Measurements from ENCODE around the gene HCFC1R1. TPM values are rescaled to one million over a fixed set of nuclear protein-coding genes. Genes with fewer than 3 reads are reported as not detected.
"Not testable (repeated sequence)": the region's sequence is repeated elsewhere in the genome, so short reads cannot be mapped to it uniquely, and the experiment has no call there.

HCFC1R1 gene
- polyA plus RNA-seq, 12 donors = 82.4 to 162 (median 104) TPM; not detected in 1

DNA sequence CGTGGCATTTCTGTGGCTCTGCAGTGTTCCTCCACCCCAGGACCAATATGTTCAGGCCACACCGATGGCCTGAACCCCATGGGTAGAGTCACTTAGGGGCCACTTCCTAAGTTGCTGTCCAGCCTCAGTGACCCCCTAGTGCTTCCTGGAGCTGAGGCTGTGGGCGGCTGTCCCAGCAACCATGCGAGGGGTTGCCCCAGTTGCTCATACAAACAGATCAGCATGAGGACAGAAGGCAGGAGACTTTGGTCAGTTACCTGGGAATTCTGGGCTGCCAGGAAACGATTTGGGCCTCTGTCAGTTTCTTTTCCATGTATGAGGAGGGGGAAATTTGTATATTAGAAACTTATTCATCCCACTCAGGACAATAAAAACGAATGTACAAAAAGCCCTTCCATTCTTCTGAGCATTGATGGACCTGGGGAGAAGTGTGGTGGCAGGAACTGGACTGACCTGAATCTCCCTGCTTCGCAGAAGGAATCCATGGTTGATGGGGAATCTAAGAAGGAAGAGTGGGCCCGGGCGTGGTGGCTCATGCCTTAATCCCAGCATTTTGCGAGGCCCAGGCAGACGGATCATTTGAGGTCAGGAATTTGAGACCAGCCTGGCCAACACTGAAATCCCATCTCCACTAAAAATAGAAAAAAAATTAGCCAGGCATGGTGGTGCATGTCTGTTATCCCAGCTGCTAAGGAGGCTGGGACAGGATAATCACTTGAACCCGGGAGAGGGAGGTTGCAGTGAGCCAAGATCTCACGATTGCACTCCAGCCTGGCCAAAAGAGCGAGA is 36.8 kb upstream of the HCFC1R1 start:
- no peak for DNase-seq

DNA sequence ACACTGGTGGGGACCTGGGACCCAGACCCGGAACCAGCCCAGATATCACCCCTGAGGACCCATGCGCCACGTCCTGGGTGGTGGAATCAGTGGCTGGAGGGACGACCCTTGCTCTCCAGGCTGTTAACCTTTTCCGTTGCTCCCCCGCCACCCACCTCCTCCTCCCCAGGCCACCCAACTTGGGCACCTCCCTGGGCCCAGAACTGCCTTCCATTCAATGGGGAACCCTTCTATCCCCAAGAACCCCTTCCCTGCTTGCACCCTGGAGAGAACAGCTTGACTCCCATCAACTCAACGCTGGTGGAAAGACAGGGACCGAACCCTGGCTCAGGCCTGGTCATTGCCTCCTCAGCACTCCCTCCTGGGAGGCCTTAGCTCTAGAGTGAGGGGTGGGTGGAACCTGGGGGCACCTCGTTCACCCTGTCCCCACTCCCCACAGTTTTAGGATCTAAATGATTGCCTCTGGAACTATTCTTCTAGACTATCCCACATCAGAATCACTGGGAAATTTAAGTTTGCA is 36.0 kb upstream of the HCFC1R1 start:
- DNase-seq = no peak

DNA sequence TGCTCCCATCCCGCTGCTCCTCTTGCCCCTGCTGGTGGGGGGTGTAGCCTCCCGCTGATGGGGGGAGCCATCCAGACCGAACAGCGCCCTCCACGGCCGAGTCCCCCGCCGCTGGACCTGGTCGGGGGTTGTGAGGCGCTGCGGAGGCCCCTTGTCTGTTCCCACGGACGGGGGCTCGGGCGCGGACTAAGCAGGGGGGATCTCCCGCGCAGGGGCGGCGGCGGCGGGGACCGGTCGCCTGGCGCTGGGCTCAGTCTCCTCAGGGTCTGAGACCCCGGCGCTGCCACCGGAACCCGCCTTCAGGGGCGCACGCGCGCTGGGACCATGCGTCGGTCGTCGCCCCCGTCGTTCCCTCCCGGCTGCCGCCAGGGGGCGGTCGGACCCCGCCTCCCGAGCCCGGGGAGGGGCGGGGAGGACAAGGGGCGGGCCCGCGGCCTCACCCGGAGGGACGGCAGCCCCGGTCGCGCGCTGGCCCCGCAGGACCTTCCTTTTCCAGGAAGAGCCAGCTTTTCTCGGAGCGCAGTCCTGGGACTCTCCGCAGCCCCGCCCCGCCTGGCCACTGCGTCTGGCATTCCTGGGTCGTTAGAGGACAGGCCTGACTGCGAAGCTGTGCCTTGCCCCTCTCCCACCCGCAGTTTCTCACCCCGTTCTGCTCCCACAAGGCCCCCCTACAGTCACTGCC is 35.4 kb upstream of the HCFC1R1 start:
- DNase-seq = peak; percentile 85

DNA sequence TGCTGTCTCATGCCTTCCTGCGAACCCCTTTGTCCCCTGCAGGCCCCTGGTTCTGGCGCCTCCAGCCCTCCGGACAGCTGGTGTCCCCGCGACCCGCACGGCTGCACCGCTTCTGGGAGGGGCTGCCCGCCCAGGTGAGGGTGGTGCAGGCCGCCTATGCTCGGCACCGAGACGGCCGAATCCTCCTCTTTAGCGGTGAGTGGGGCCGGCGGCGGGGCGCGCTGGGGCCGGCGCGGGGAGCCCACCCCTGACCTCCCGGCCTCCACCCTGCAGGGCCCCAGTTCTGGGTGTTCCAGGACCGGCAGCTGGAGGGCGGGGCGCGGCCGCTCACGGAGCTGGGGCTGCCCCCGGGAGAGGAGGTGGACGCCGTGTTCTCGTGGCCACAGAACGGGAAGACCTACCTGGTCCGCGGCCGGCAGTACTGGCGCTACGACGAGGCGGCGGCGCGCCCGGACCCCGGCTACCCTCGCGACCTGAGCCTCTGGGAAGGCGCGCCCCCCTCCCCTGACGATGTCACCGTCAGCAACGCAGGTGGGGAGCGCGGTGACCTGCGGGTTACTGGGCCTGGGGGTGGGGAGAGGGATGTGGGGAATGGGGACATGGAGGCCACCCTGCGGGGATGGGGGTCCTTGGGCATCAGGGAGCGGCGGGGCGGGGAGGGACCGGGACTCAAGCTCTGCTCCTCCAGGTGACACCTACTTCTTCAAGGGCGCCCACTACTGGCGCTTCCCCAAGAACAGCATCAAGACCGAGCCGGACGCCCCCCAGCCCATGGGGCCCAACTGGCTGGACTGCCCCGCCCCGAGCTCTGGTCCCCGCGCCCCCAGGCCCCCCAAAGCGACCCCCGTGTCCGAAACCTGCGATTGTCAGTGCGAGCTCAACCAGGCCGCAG is 34.6 kb upstream of the HCFC1R1 start:
- no peak for DNase-seq

DNA sequence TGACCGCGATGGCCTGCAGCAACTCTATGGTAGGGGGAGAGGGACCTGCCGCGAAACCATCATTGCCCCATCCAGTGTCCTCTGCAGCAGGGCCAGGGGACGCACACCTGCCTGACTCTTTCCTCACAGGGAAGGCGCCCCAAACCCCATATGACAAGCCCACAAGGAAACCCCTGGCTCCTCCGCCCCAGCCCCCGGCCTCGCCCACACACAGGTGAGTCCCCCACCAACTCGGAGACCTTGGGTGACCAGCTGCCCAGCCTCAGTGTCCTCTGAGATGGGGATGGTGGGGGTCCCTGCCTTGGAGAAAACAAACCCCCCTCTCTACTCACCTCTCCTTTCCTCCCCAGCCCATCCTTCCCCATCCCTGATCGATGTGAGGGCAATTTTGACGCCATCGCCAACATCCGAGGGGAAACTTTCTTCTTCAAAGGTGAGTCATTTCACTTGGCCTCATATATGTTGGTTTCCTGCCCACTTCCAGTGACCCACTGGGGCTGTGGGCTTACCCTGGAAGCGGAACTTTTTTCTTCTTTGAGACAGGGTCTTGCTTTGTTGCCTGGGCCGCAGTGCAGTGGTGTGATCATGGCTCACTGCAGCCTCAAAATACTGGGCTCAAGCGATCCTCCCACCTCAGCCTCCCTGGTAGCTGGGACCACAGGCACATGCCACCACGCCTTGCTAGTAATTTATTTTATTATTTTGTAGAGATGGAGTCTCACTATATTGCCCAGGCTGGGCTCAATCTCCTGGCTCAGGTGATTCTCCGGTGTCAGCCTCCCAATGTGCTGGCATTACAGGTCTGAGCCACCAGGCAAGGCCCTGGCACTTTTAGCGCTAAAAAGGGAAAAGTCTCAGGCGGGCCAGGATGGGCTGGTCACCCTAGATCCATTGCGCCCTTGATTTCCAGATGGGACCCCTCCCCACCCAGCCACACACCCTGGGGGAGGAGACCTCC is 33.7 kb upstream of the HCFC1R1 start:
- DNase-seq = no peak

DNA sequence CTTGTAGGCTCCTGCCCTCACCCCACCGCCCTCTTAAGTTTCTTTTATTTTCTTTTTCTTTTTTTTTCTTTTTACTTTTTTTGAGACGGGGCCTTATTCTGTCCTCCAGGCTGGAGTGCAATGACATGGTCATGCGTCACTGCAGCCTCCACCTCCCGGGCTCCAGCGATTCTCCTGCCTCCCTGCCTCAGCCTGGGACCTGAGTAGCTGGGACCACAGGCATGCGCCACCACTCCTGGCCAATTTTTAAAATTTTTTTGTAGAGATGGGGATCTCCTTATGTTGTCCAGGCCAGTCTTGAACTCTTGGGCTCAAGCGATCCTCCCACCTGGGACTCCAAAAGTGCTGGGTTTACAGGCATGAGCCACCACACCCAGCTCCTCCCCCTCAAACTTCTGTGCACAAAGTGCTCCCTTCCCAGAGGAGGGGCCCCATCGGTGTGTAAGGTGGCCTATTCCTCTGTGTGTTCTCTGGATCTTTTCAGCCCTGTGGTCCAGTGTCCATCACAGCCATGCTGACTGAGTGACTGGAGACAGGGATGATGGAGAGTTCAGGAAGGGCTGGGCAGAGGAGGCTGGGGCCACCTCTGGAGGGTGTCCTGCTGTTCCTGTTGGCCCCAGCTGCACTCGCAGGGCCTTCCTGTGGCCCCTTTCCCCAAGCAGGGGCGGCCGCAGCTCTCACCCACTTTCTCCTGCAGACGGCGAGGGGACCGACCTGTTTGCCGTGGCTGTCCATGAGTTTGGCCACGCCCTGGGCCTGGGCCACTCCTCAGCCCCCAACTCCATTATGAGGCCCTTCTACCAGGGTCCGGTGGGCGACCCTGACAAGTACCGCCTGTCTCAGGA is 32.8 kb upstream of the HCFC1R1 start:
- DNase-seq = no peak

DNA sequence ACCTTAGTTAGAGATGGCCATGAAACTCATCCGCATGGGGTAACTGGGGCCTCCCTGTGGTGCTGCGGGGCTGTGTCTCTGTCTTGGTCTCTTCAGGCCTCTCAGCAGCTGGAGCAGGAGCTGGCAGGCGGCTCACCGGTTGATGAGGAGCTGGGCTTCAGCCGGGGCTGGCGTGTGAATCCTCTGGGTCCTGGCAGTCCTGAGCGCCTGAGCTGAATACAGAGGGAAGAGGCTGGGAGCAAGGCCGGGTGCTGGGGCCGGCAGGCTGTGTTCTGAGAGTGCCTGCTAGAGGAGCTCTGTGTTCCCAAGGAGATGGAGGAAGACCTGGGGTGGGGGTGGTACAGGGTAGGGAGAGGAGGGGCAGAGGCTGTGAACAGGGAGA is 32.0 kb upstream of the HCFC1R1 start:
- DNase-seq = not testable (repeated sequence)

DNA sequence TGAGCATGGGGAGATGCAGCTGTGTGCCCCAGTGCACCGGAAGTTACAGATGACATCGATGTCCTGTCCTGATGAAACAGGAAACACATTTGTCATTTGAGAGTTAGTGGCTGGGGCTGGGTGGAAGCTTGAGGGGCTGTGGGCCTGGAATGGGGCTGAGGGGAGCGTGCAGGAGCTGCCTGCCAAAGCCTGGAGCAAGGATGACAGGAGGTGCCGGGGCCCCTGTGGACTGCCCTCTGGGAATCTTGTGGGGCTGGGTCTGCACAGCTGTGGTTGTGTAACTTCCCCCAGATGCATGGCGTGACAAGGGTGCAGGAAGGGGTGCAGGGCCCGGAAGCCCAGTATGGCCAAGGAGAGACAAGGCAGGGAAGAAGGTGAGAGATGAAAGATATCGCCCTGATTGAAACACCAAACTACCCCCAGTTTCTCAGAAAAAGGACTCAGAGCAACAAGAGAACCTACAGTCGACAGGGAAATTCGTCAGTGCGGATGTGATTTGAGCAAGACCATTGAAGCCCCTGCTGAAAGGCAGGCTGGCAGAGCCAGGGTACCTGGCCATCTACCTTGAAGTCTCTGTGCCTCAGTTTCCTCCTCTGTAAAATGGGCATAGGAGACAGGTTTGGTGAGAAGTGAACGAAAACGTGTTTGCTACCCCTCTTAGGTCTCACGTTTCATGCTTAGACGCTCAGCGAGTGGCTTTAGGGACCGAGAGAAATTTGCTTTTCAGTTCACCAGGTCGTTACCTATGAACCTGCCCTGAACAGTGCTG is 31.4 kb upstream of the HCFC1R1 start:
- DNase-seq = no peak

DNA sequence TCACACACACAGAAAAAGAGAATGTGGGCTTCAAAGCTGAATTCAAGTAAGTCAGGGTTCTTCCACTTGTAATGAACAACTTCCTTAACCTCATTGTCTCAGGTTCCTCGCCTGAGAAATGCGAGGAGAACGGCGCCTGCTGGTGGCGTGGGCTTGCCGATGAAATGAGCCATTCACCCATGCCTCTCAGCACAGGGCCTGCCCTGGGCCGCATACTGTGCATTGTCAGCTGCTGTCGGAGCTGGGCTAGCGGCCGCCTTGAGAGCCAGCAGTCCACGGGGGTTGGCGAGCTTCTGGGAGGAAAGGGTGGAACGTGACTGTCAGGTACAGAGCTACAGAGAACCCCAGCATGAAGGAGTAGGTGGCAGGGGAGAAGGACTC is 29.6 kb upstream of the HCFC1R1 start:
- not testable (repeated sequence) for DNase-seq

DNA sequence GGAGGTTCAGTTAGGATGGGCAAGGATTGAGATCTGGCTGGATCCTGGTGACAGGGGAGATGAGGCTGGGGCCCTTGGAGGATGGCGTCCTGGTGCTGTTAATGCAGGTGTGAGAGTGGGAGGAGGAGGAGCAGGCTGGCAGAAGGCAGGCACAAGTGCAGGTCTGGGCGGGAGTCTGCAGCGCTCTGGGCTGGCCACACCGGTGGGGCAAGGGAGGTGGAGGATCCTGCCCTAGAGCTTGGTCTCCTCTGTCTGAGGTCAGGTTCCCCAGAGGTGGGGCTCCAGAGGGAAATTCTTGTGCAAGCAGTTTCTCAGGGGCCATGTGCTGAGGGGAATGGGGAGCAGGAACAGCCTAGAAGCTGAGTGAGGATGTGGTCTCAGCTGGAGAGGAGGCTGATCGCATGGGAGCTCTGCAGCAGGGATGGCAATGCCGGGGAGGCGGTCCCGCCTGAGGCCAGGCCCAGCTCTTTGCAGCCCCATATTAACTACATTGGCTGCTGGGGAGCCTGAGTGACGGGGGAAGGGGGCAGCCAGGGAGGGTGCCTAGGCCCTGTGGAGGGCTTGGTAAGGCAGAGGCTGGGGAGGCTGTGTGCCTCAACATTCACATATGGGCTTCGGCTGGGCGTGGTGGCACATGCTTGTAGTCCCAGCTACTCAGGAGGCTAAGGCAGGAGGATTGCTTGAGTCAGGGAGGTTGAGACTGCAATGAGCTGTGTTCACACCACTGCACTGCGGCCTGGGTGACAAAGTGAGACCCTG is 29.0 kb upstream of the HCFC1R1 start:
- not testable (repeated sequence) for DNase-seq

DNA sequence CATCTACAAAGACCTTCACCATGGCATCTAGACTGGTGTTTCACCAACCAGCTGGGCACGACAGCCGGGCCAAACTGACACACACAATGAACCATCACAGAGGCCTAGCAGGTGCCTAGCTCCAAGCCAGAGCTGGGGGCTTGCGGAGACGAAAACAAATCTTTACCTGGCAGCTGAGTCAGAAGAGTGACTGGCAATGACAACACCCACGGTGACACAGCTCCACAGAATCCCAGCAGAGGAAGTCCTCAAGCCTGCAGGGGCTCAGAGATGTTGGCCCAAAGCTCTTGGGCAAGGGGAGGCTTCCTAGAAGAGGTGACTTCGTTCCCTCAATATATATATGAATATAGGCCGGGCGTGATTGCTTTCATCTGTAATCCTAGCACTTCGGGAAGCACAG is 27.8 kb upstream of the HCFC1R1 start:
- no peak for DNase-seq

DNA sequence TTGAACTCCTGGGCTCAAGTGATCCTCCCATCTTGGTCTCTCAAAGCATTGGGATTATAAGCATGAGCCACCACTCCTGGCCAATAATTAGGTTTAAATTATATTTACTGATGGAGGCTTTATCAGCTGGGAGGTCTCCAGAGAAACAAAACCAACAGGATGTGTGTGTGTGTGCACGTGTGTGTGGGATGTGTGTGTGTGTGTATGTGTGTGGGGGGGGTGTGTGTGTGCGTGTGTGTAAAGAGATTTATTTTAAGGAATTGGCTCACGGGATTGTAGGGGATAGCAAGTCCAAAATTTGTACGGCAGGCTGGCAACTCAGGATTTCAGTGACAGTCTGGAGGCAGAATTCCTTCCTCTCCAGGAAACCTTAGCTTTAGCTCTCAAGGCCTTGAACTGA is 27.3 kb upstream of the HCFC1R1 start:
- no peak for DNase-seq

DNA sequence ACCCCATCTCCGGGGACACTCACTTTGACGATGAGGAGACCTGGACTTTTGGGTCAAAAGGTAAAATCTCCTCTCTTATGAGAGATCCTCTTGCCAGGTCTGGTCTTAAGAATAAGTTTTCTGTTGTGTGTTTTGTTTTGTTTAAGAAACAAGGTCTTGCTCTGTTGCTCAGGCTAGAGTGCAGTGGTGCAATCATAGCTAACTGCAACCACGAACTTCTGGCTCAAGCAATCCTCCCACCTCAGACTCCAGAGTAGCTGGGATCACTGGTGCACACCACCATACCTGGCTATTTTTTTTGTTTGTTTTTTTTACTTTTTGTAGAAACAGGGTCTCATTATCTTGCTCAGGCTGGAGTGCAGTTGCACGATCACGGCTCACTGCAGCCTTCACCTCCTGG is 26.7 kb upstream of the HCFC1R1 start:
- DNase-seq = no peak

DNA sequence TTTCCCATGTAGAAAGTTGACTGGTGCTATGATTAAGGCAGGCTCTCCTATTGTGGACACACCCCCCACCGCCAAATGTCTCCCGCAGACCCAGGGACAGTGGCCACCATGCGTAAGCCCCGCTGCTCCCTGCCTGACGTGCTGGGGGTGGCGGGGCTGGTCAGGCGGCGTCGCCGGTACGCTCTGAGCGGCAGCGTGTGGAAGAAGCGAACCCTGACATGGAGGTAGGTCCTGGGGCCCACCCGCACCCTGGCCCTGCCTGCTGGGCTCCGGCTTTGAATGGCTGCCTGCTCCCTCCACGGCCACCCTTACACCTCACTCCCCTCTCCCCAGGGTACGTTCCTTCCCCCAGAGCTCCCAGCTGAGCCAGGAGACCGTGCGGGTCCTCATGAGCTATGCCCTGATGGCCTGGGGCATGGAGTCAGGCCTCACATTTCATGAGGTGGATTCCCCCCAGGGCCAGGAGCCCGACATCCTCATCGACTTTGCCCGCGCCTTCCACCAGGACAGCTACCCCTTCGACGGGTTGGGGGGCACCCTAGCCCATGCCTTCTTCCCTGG is 26.3 kb upstream of the HCFC1R1 start:
- no peak for DNase-seq

DNA sequence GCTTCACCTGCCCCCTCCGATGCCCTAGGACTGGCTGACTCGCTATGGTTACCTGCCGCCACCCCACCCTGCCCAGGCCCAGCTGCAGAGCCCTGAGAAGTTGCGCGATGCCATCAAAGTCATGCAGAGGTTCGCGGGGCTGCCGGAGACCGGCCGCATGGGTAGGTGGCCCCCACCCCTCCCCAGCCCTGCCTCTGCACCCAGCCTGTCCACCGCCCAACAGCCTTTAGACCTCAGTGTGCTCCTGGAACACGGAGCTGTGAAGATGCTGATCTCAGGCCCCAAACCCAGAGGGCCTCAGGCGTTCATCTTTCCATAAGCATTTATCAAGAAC is 23.6 kb upstream of the HCFC1R1 start:
- DNase-seq = no peak

DNA sequence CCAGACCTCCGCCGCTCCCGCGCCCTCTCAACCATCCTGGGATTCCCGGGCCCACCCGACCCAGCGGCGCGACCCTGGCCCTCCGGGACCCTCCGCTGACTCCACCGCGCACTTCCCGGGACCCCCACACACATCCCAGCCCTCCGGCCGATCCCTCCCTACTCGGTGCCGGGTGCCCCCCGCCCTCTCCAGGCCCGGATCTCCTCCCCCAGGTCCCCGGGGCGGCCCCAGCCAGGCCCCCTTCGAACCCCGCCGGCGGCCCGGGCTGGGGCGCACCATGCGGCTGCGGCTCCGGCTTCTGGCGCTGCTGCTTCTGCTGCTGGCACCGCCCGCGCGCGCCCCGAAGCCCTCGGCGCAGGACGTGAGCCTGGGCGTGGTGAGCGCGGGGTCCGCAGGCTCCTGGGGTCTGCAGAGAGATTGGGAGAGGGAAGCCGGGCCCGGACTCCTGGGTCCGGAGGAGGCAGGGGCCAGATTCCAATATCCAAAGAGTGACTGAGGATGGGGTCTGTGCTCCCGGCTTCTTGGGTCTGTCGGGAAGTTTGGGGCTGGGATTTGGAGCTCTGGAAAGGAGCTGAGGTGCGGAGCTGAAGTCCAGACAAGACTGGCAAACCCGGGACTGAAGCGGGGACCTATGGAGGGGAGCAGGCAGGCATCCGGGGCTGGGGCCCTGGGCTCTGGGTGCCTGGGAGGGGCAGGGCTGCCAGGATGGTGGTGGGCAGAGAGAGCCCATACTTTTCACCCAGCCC is 23.1 kb upstream of the HCFC1R1 start:
- DNase-seq = no peak
